GM12878 (cell line): ENCODE results near the gene S100A11. TPM values are rescaled to one million over a fixed set of nuclear protein-coding genes. Genes with fewer than 3 reads are reported as not detected.

Experiments
- ATAC-seq: fragments of 200-7000 bp; cut with Tn5 transposase; 3 replicates; pipeline ENCODE4 v1.9.1; 2020; ENCODE audit warnings: mild to moderate bottlenecking, moderate library complexity
- BruUV-seq: library from RNA; stranded (reverse); fragments of 400-500 nt; replicated peaks from 2 replicates; lab custom pipeline; 2021; lab: Mats Ljungman, UMichigan
- CTCF ChIA-PET: fragments of 300-600 bp; sonication (Branson Sonifier 250); formaldehyde crosslinking; extraction: SDS; loops from one replicate; lab custom pipeline; 2021; ENCODE audit warnings: inconsistent platforms; lab: Yijun Ruan, JAX
- POLR2A ChIA-PET: fragments of 350-600 bp; formaldehyde crosslinking; extraction: SDS; loops from one replicate; lab custom pipeline; 2021; ENCODE audit warnings: inconsistent platforms; lab: Charles Lee
- RAD21 ChIA-PET: fragments of 300-600 bp; sonication (Branson Sonifier 250); formaldehyde crosslinking; loops from one replicate; lab custom pipeline; 2023; ENCODE audit warnings: antibody characterized with exemption; ENCODE audit not compliant: unreplicated experiment; lab: Charles Lee
- SMC1A ChIA-PET: fragments of 300-600 bp; sonication (Branson Sonifier 250); formaldehyde crosslinking; loops from one replicate; lab custom pipeline; 2023; ENCODE audit not compliant: unreplicated experiment, uncharacterized antibody; lab: Charles Lee
- DNase-seq: peaks from one replicate; pipeline ENCODE4 v3.0.0-alpha.2; 2011; ENCODE audit warnings: low read depth, low spot score
- FAIRE-seq: peaks from 3 replicates; lab custom pipeline; 2011; peaks lifted over from hg19 to GRCh38; lab: Jason Lieb, UNC
- H2AFZ ChIP-seq: 2 replicates; pipeline ENCODE4 v1.6.0; 2011; ENCODE audit warnings: low read depth, low read length, control low read depth; ENCODE audit not compliant: control insufficient read depth
- H3K27ac ChIP-seq: 2 replicates; pipeline ENCODE4 v1.5.1; 2011; ENCODE audit warnings: control low read depth; ENCODE audit not compliant: control insufficient read depth, insufficient read depth
- H3K27me3 ChIP-seq, 2 experiments: replicated peaks in 1 of 2; 2 replicates each; pipeline versions ENCODE4 v1.6.0 to v1.6.1; 2011; ENCODE audit warnings: low read length in 1 of 2; ENCODE audit not compliant: control insufficient read depth in 2 of 2, insufficient read depth in 2 of 2
- H3K36me3 ChIP-seq, 2 experiments: 2 replicates each; pipeline ENCODE4 v1.5.1; 2011; ENCODE audit warnings: low read length in 1 of 2; ENCODE audit not compliant: control insufficient read depth in 2 of 2, insufficient read depth in 2 of 2
- H3K4me1 ChIP-seq: 2 replicates; pipeline ENCODE4 v1.6.1; 2011; ENCODE audit warnings: mild to moderate bottlenecking, low read length, moderate library complexity, mixed read lengths; ENCODE audit not compliant: control insufficient read depth, insufficient read depth
- H3K4me2 ChIP-seq: 2 replicates; pipeline ENCODE4 v1.6.0; 2011; ENCODE audit warnings: control low read depth; ENCODE audit not compliant: control insufficient read depth, insufficient read depth
- H3K4me3 ChIP-seq: fragments of 200-600 bp; sonication (generic); 2 replicates; pipeline ENCODE4 v1.5.1; 2016
- H3K79me2 ChIP-seq: 2 replicates; pipeline ENCODE4 v1.6.0; 2011; ENCODE audit warnings: low read length; ENCODE audit not compliant: control insufficient read depth, insufficient read depth
- H3K9ac ChIP-seq: 2 replicates; pipeline ENCODE4 v1.8.0; 2011; ENCODE audit warnings: low read length, control low read depth, mixed read lengths; ENCODE audit not compliant: control insufficient read depth, insufficient read depth
- H3K9me3 ChIP-seq: replicated peaks from 3 replicates; pipeline ENCODE4 v1.5.1; 2011; ENCODE audit warnings: mild to moderate bottlenecking, low read length; ENCODE audit not compliant: control insufficient read depth, insufficient read depth
- H4K20me1 ChIP-seq: 2 replicates; pipeline ENCODE4 v1.6.0; 2011; ENCODE audit not compliant: control insufficient read depth, insufficient read depth
- ATF7 ChIP-seq: fragments of 450-650 bp; IDR thresholded peaks from 2 replicates; pipeline ENCODE4 v1.6.1; 2016; ENCODE audit warnings: low read depth, mild to moderate bottlenecking
- HCFC1 ChIP-seq: fragments of 150-350 bp; IDR thresholded peaks from 2 replicates; pipeline ENCODE4 v1.6.1; 2014; ENCODE audit warnings: low read length
- HDAC2 ChIP-seq: fragments of 200-600 bp; sonication (generic); IDR thresholded peaks from 2 replicates; pipeline ENCODE4 v1.6.1; 2017
- HDAC6 ChIP-seq: fragments of 200-600 bp; sonication (generic); IDR thresholded peaks from one replicate; pipeline ENCODE4 v1.8.0; 2017; ENCODE audit warnings: antibody characterized with exemption; ENCODE audit not compliant: unreplicated experiment
- IKZF1 ChIP-seq: fragments of 450-650 bp; conservative IDR thresholded peaks from 2 replicates; pipeline ENCODE4 v1.6.1; 2017; ENCODE audit warnings: antibody characterized with exemption, mild to moderate bottlenecking
- KLF5 ChIP-seq: fragments of 450-650 bp; IDR thresholded peaks from 2 replicates; pipeline ENCODE4 v1.6.1; 2014; ENCODE audit warnings: mild to moderate bottlenecking; ENCODE audit not compliant: partially characterized antibody
- POLR2AphosphoS2 ChIP-seq: IDR thresholded peaks from 2 replicates; pipeline ENCODE4 v1.6.1; 2011; ENCODE audit warnings: low read depth, mild to moderate bottlenecking, low read length, improper control_type of control experiment, moderate library complexity
- RELA ChIP-seq: fragments of 450-650 bp; IDR thresholded peaks from 2 replicates; pipeline ENCODE4 v1.8.0; 2014; ENCODE audit warnings: borderline replicate concordance; ENCODE audit not compliant: partially characterized antibody
- SIX5 ChIP-seq: IDR thresholded peaks from 2 replicates; pipeline ENCODE4 v1.6.1; 2011; ENCODE audit warnings: mild to moderate bottlenecking, low read depth, low read length, moderate library complexity; ENCODE audit not compliant: severe bottlenecking
- SREBF1 ChIP-seq: IDR thresholded peaks from 2 replicates; pipeline ENCODE4 v1.6.1; 2012; ENCODE audit warnings: mild to moderate bottlenecking, low read length
- SUZ12 ChIP-seq: fragments of 200-600 bp; sonication (generic); IDR thresholded peaks from one replicate; pipeline ENCODE4 v1.6.1; 2018; ENCODE audit warnings: antibody characterized with exemption, mild to moderate bottlenecking; ENCODE audit not compliant: unreplicated experiment
- WGBS: methylation state at CpG from one replicate; pipeline ENCODE4 v1.1.6; 2016; ENCODE audit warnings: low lambda C conversion rate; ENCODE audit not compliant: insufficient replicate concordance, insufficient coverage; ENCODE audit errors: missing lambda C conversion rate; 5-methylcytosine and 5-hydroxymethylcytosine counted together
- in situ Hi-C: fragments of 300-500 bp; cut with MboI; formaldehyde crosslinking; loops from 9 replicates; pipeline ENCODE4 v1.14.3; 2018; ENCODE audit warnings: mixed read lengths
- intact Hi-C: fragments of 100-400 bp; cut with micrococcal nuclease; formaldehyde crosslinking; loops from one replicate; pipeline ENCODE4 v1.14.2; 2022; ENCODE audit not compliant: unreplicated experiment
- polyA plus RNA-seq, 11 experiments: library from polyadenylated mRNA; depleted of rRNA in 4 of 11; unstranded in 6 of 11; stranded (reverse) in 5 of 11; fragments of >200 nt; fragmentation: Nextera tagmentation in 4 of 11; fragmentation: Illumina TruSeq in 1 of 11; extraction: Ambion mirVana in 4 of 11; extraction: Trizol in 1 of 11; gene quantifications; 1 replicate in 1 of 11; 2 replicates in 10 of 11; pipeline versions ENCODE4 v1.2.1 to v1.2.3, GENCODE V29; 2011 to 2016; ENCODE audit warnings: inconsistent platforms in 2 of 11, missing spikeins in 2 of 11, low read depth in 1 of 11
- total RNA-seq, 4 experiments: library from RNA; depleted of rRNA in 3 of 4; stranded (reverse); fragments of >200 nt in 3 of 4; fragmentation: Illumina TruSeq in 1 of 4; extraction: Trizol in 1 of 4; gene quantifications; 2 replicates each; pipeline versions ENCODE4 v1.2.1 to v1.2.3, GENCODE V29; 2013 to 2021
- TF ChIP-seq, protein P1 (sequence below): IDR thresholded peaks from 2 replicates; pipeline ENCODE4 v1.6.1; 2011; ENCODE audit warnings: borderline replicate concordance, low read depth, mild to moderate bottlenecking, moderate library complexity, mixed read lengths, low read length; ENCODE audit not compliant: insufficient read depth; ENCODE audit errors: extremely low read length
- TF ChIP-seq, protein P2 (sequence below): IDR thresholded peaks from 2 replicates; pipeline ENCODE4 v1.6.1; 2011; ENCODE audit warnings: low read depth, mild to moderate bottlenecking, low read length, moderate library complexity, borderline replicate concordance; ENCODE audit errors: extremely low read depth
- TF ChIP-seq, protein P3 (sequence below): IDR thresholded peaks from 2 replicates; pipeline ENCODE4 v1.6.1; 2012; ENCODE audit warnings: low read length, inconsistent platforms
- TF ChIP-seq, protein P4 (sequence below): fragments of 150-350 bp; IDR thresholded peaks from 2 replicates; pipeline ENCODE4 v1.6.1; 2016; ENCODE audit warnings: low read depth, low read length

Gene S100A11
- total and polyA plus RNA-seq, 10 of the 15 experiments (the other 5 are each of a cell fraction or from before 2014, with no cell fraction given), result 9.0 to 134 (median 62.7) TPM

DNA sequence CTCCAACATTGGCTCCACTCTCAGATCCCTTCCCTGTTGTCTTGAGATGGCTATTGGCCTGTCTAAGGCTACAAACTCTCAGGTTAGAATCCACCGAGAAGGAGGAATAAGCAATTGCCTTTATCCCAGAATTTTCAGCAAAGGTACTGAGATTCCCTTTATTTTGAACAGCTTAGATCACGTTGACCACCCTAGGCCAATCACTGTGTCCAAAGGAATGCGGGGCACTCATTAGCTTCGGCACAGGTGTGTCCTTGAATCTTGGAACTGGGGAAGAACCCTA, 6.9 kb downstream of the S100A11 start (continued):
- TF ChIP-seq, protein P1, sequence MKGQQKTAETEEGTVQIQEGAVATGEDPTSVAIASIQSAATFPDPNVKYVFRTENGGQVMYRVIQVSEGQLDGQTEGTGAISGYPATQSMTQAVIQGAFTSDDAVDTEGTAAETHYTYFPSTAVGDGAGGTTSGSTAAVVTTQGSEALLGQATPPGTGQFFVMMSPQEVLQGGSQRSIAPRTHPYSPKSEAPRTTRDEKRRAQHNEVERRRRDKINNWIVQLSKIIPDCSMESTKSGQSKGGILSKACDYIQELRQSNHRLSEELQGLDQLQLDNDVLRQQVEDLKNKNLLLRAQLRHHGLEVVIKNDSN, result no peak
- TF ChIP-seq RELA, result no peak
- no peak for TF ChIP-seq HDAC6

DNA sequence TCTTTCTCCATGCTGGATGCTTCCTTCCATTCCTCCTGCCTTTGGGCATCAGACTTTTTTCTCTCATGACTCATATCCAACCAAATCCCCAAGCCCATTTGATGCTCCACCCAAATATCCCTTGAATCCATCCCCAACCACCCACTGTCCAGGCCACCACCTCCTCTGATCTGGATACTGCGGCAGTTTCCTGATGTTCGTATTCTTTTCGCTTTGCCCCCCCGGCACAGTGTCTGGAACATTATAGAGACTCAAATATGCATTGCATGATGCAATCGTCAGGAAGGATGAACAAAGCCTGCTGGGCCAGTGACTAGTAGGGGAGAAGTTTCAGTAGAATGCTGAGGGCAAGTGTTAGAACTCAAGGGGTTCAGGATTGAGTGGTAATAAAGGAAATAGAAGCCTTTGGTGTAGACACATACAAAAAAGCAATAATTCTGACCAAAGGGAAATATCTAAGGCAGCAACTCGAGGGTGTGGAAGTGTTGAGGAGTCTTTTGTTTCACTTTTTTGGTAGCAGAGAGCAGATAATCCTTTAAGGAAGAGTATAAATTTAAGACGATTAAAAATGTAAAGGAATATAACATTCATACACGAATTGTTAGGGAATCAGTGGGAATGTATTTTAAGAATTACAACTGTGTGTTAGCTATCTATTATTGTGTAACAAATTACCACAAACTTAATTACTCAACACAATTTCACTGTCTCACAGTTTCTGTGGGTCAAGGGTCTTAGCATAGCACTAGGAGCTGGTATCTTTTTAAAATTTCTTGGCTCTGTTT, 7.5 kb downstream of the S100A11 start:
- no peaks in the 10 kb centered on the region for H4K20me1 ChIP-seq
- H3K4me2 ChIP-seq, result no peak overlapping the region
- H3K9me3 ChIP-seq, result no peaks in the 10 kb centered on the region
- H3K79me2 ChIP-seq, result no peaks in the 10 kb centered on the region
- FAIRE-seq, result no peak
- CTCF ChIA-PET, result no interaction called here
- DNase-seq, result no peak
- intact Hi-C loops, result no loop called here
- peaks cover 3% of the 10 kb centered on the region for H3K4me1 ChIP-seq
- H3K27ac ChIP-seq, result no peak overlapping the region
- no peaks in the 10 kb centered on the region for H3K36me3 ChIP-seq
- in situ Hi-C loops, result no loop called here
- H2AFZ ChIP-seq, result no peak overlapping the region
- TF ChIP-seq SUZ12 (no peak), SIX5 (no peak), POLR2AphosphoS2 (no peak), IKZF1 (no peak), ATF7 (no peak), HDAC2 (no peak), SREBF1 (no peak), KLF5 (no peak), HCFC1 (no peak)
- TF ChIP-seq, protein P2, sequence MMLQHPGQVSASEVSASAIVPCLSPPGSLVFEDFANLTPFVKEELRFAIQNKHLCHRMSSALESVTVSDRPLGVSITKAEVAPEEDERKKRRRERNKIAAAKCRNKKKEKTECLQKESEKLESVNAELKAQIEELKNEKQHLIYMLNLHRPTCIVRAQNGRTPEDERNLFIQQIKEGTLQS, result no peak
- TF ChIP-seq, protein P3, sequence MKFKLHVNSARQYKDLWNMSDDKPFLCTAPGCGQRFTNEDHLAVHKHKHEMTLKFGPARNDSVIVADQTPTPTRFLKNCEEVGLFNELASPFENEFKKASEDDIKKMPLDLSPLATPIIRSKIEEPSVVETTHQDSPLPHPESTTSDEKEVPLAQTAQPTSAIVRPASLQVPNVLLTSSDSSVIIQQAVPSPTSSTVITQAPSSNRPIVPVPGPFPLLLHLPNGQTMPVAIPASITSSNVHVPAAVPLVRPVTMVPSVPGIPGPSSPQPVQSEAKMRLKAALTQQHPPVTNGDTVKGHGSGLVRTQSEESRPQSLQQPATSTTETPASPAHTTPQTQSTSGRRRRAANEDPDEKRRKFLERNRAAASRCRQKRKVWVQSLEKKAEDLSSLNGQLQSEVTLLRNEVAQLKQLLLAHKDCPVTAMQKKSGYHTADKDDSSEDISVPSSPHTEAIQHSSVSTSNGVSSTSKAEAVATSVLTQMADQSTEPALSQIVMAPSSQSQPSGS, result no peak
- TF ChIP-seq, protein P4, sequence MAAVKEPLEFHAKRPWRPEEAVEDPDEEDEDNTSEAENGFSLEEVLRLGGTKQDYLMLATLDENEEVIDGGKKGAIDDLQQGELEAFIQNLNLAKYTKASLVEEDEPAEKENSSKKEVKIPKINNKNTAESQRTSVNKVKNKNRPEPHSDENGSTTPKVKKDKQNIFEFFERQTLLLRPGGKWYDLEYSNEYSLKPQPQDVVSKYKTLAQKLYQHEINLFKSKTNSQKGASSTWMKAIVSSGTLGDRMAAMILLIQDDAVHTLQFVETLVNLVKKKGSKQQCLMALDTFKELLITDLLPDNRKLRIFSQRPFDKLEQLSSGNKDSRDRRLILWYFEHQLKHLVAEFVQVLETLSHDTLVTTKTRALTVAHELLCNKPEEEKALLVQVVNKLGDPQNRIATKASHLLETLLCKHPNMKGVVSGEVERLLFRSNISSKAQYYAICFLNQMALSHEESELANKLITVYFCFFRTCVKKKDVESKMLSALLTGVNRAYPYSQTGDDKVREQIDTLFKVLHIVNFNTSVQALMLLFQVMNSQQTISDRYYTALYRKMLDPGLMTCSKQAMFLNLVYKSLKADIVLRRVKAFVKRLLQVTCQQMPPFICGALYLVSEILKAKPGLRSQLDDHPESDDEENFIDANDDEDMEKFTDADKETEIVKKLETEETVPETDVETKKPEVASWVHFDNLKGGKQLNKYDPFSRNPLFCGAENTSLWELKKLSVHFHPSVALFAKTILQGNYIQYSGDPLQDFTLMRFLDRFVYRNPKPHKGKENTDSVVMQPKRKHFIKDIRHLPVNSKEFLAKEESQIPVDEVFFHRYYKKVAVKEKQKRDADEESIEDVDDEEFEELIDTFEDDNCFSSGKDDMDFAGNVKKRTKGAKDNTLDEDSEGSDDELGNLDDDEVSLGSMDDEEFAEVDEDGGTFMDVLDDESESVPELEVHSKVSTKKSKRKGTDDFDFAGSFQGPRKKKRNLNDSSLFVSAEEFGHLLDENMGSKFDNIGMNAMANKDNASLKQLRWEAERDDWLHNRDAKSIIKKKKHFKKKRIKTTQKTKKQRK, result no peak
- RAD21 ChIA-PET, result no interaction called here
- POLR2A ChIA-PET, result no interaction called here
- no peak for ATAC-seq
- WGBS, result 73% methylated on average over 8 of the region's 8 CpGs
- no TSS peak for BruUV-seq
- H3K27me3 ChIP-seq, result no peaks in the 10 kb centered on the region; a peak in 1 of 4 replicates
- no peak overlapping the region for H3K4me3 ChIP-seq
- SMC1A ChIA-PET, result no interaction called here
- H3K9ac ChIP-seq, result no peak overlapping the region
